HepG2 (cell line): ENCODE results near the gene PLB1. TPM values are rescaled to one million over a fixed set of nuclear protein-coding genes. Genes with fewer than 3 reads are reported as not detected.

Source experiments
- CBX1 ChIP-seq: IDR thresholded peaks from one replicate; pipeline ENCODE4 v1.6.1; 2016; ENCODE audit warnings: antibody characterized with exemption, low read depth
- CHCHD3 ChIP-seq: sonication (generic); formaldehyde crosslinking; IDR thresholded peaks from 2 replicates; pipeline ENCODE4 v1.8.0; 2022; ENCODE audit warnings: mild to moderate bottlenecking, missing genetic modification reagents, moderate library complexity
- ETV5 ChIP-seq: IDR thresholded peaks from 2 replicates; pipeline ENCODE4 v1.6.1; 2018; ENCODE audit warnings: missing biosample characterization, missing genetic modification reagents, inconsistent platforms, borderline replicate concordance
- GATAD2A ChIP-seq: IDR thresholded peaks from 2 replicates; pipeline ENCODE4 v1.6.1; 2016
- HNF1B ChIP-seq: sonication (generic); formaldehyde crosslinking; IDR thresholded peaks from 2 replicates; pipeline ENCODE4 v1.5.1; 2020; ENCODE audit warnings: mild to moderate bottlenecking, moderate library complexity, missing genetic modification reagents
- HOXA9 ChIP-seq: sonication (generic); formaldehyde crosslinking; IDR thresholded peaks from 2 replicates; pipeline ENCODE4 v1.8.1; 2022; ENCODE audit warnings: missing genetic modification reagents, mild to moderate bottlenecking, moderate library complexity, borderline replicate concordance
- JUNB ChIP-seq: sonication (generic); formaldehyde crosslinking; IDR thresholded peaks from 2 replicates; pipeline ENCODE4 v1.8.0; 2022; ENCODE audit warnings: missing genetic modification reagents, mild to moderate bottlenecking, borderline replicate concordance
- KDM2A ChIP-seq: sonication (generic); formaldehyde crosslinking; IDR thresholded peaks from 2 replicates; pipeline ENCODE4 v1.4.0; 2020; ENCODE audit warnings: low read depth, missing genetic modification reagents, borderline replicate concordance
- MED8 ChIP-seq: sonication (generic); formaldehyde crosslinking; IDR thresholded peaks from 2 replicates; pipeline ENCODE4 v1.8.1; 2023; ENCODE audit warnings: mild to moderate bottlenecking, missing genetic modification reagents; ENCODE audit not compliant: insufficient replicate concordance
- MEIS2 ChIP-seq: sonication (generic); formaldehyde crosslinking; IDR thresholded peaks from 2 replicates; pipeline ENCODE4 v1.9.0; 2021; ENCODE audit warnings: mild to moderate bottlenecking, missing genetic modification reagents
- MTF1 ChIP-seq: sonication (generic); formaldehyde crosslinking; IDR thresholded peaks from 2 replicates; pipeline ENCODE4 v1.5.0; 2020; ENCODE audit warnings: missing genetic modification reagents
- NFE2L2 ChIP-seq: fragments of 150-350 bp; IDR thresholded peaks from 2 replicates; pipeline ENCODE4 v1.6.1; 2014; ENCODE audit warnings: low read length
- PHF5A ChIP-seq: IDR thresholded peaks from one replicate; pipeline ENCODE4 v1.6.1; 2018; ENCODE audit warnings: low read depth, missing genetic modification reagents; ENCODE audit not compliant: unreplicated experiment
- RARG ChIP-seq: sonication (generic); formaldehyde crosslinking; IDR thresholded peaks from 2 replicates; pipeline ENCODE4 v1.4.0; 2020; ENCODE audit warnings: low read depth, mild to moderate bottlenecking, missing genetic modification reagents
- TAF15 ChIP-seq: fragments of 200-400 bp; formaldehyde crosslinking; IDR thresholded peaks from one replicate; pipeline ENCODE4 v1.6.1; 2018; ENCODE audit warnings: mild to moderate bottlenecking, low read depth, low read length; ENCODE audit not compliant: poor library complexity, severe bottlenecking
- TOPORS ChIP-seq: sonication (generic); formaldehyde crosslinking; IDR thresholded peaks from 2 replicates; pipeline ENCODE4 v1.8.0; 2023; ENCODE audit warnings: mild to moderate bottlenecking, missing genetic modification reagents
- TSC22D2 ChIP-seq: sonication (generic); formaldehyde crosslinking; IDR thresholded peaks from 2 replicates; pipeline ENCODE4 v1.5.1; 2020; ENCODE audit warnings: missing genetic modification reagents, mild to moderate bottlenecking, borderline replicate concordance
- UBTF ChIP-seq: sonication (generic); formaldehyde crosslinking; IDR thresholded peaks from 2 replicates; pipeline ENCODE4 v1.4.0; 2020; ENCODE audit warnings: mild to moderate bottlenecking, missing genetic modification reagents
- ZBTB8A ChIP-seq: sonication (generic); formaldehyde crosslinking; IDR thresholded peaks from 2 replicates; pipeline ENCODE4 v1.4.0; 2020; ENCODE audit warnings: mild to moderate bottlenecking, low read depth, missing genetic modification reagents, borderline replicate concordance
- ZC3H4 ChIP-seq: sonication (generic); formaldehyde crosslinking; IDR thresholded peaks from 2 replicates; pipeline ENCODE4 v1.4.0; 2020; ENCODE audit warnings: missing genetic modification reagents, borderline replicate concordance
- ZMAT3 ChIP-seq: sonication (generic); formaldehyde crosslinking; conservative IDR thresholded peaks from 2 replicates; pipeline ENCODE4 v1.7.0; 2021; ENCODE audit warnings: missing genetic modification reagents
- ZNF232 ChIP-seq: sonication (generic); formaldehyde crosslinking; IDR thresholded peaks from 2 replicates; pipeline ENCODE4 v1.4.0; 2020; ENCODE audit warnings: missing genetic modification reagents, borderline replicate concordance
- ZNF446 ChIP-seq: sonication (generic); formaldehyde crosslinking; IDR thresholded peaks from 2 replicates; pipeline ENCODE4 v1.5.0; 2020; ENCODE audit warnings: mild to moderate bottlenecking, missing genetic modification reagents
- ZNF543 ChIP-seq: sonication (generic); formaldehyde crosslinking; IDR thresholded peaks from 2 replicates; pipeline ENCODE4 v1.4.0; 2020; ENCODE audit warnings: mild to moderate bottlenecking, missing genetic modification reagents
- ZNF768 ChIP-seq: sonication (generic); formaldehyde crosslinking; IDR thresholded peaks from 2 replicates; pipeline ENCODE4 v1.4.0; 2020; ENCODE audit warnings: missing genetic modification reagents
- polyA plus RNA-seq, 8 experiments: library from polyadenylated mRNA; depleted of rRNA in 3 of 8; stranded (reverse) in 7 of 8; unstranded in 1 of 8; fragments of >200 nt; fragmentation: Illumina TruSeq in 4 of 8; extraction: Trizol in 4 of 8; gene quantifications; 2 replicates each; pipeline versions ENCODE4 v1.2.1 to v1.2.3, GENCODE V29; 2011 to 2016; ENCODE audit warnings: low read depth in 4 of 8, missing spikeins in 1 of 8, mixed read lengths in 1 of 8; ENCODE audit not compliant: insufficient read depth in 1 of 8
- total RNA-seq, 5 experiments: library from RNA; depleted of rRNA; stranded (reverse); fragments of >200 nt; fragmentation: Illumina TruSeq; extraction: Trizol; gene quantifications; 2 replicates each; pipeline ENCODE4 v1.2.3, GENCODE V29; 2016; ENCODE audit warnings: low read depth in 1 of 5
- TF ChIP-seq, protein P1 (sequence below): sonication (generic); formaldehyde crosslinking; IDR thresholded peaks from 2 replicates; pipeline ENCODE4 v1.8.0; 2022; ENCODE audit warnings: mild to moderate bottlenecking, missing genetic modification reagents, moderate library complexity

Gene PLB1
- total and polyA plus RNA-seq, 2 of the 13 experiments (the other 11 are each of a cell fraction or from before 2014, with no cell fraction given), result 0.20 to 1.8 TPM

DNA sequence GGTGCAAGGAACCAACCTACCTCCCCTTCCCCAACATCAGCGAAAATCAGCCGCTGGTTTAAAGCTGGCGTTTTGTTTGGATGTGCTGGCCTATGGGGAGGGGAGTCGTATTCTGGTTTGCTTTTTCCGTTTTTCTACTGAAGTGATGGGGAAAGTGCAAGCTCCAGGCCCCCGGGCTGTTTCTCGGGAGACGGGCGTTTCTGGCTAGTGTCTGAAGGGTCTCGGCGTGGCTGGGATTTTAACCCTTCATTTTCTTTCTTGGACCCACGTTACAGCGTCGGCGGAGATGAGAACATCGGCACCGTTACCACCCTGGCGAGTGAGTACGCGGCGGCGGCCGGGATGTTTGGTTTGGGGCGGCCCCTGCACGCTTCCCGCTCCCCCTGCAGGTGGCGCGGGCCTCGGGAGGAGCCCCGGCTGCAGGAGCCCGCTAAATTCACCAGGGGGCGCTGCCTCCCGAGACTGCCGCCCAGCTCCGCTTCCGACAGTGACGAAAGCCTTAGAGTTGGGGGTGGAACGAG is 70.7 kb downstream of the PLB1 start (continued):
- TF ChIP-seq KDM2A (CRISPR knock-in tag) (peak; percentile 89), HOXA9 (no peak), TAF15 (peak; percentile 51), UBTF (peak; percentile 76), ZNF446 (CRISPR knock-in tag) (no peak), ZNF543 (no peak), PHF5A (CRISPR knock-in tag) (no peak), ZNF768 (CRISPR knock-in tag) (peak; percentile 80), TSC22D2 (CRISPR knock-in tag) (peak; percentile 81; the same call in 1 of the 2 replicates), MEIS2 (CRISPR knock-in tag) (0 out of 2 replicates have a peak, but pooled peaks have one; percentile 25), RARG (CRISPR knock-in tag) (no peak), GATAD2A (CRISPR knock-in tag) (peak; percentile 67), TOPORS (CRISPR knock-in tag) (0 out of 2 replicates have a peak, but pooled peaks have one; percentile 46), JUNB (CRISPR knock-in tag) (no peak), ZC3H4 (0 out of 2 replicates have a peak, but pooled peaks have one; percentile 42), ZBTB8A (CRISPR knock-in tag) (no peak), ZMAT3 (CRISPR knock-in tag) (no peak), HNF1B (peak; percentile 70; the same call in 1 of the 2 replicates), MED8 (CRISPR knock-in tag) (no peak), MTF1 (no peak), CHCHD3 (CRISPR knock-in tag) (no peak), ZNF232 (CRISPR knock-in tag) (no peak), ETV5 (CRISPR knock-in tag) (no peak; the same call in 1 of the 2 replicates), CBX1 (peak; percentile 61), NFE2L2 (no peak)
- TF ChIP-seq, protein P1, sequence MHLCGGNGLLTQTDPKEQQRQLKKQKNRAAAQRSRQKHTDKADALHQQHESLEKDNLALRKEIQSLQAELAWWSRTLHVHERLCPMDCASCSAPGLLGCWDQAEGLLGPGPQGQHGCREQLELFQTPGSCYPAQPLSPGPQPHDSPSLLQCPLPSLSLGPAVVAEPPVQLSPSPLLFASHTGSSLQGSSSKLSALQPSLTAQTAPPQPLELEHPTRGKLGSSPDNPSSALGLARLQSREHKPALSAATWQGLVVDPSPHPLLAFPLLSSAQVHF (CRISPR knock-in tag), result no peak
